HEK293 (cell line): ENCODE results near the gene RHCG.
A peak's percentile ranks its signal among the peaks of the same experiment; 100 is the strongest.

Experiments
- CTCF ChIA-PET: fragments of 350-600 bp; formaldehyde crosslinking; extraction: SDS; loops from one replicate; lab custom pipeline; 2021; ENCODE audit warnings: antibody characterized with exemption; lab: Yijun Ruan, JAX
- POLR2A ChIA-PET: fragments of 300-600 bp; formaldehyde crosslinking; extraction: SDS; loops from one replicate; lab custom pipeline; 2020; ENCODE audit warnings: antibody characterized with exemption, inconsistent platforms; lab: Yijun Ruan, JAX
- H3K27ac ChIP-seq: fragments of 200-500 bp; sonication (Bioruptor generic); 2 replicates; pipeline ENCODE4 v1.5.1; 2014; ENCODE audit warnings: low read depth, low read length, control low read depth, inconsistent platforms; ENCODE audit errors: extremely low read depth
- H3K36me3 ChIP-seq, 2 experiments: fragments of 200-500 bp in 1 of 2; sonication (Bioruptor generic) in 1 of 2; 1 replicate in 1 of 2; 2 replicates in 1 of 2; pipeline ENCODE4 v1.5.1; 2014 to 2017; ENCODE audit warnings: inconsistent platforms in 2 of 2, low read length in 2 of 2; ENCODE audit not compliant: control insufficient read depth in 2 of 2, insufficient read depth in 1 of 2
- H3K4me1 ChIP-seq: fragments of 200-500 bp; sonication (Bioruptor generic); 2 replicates; pipeline ENCODE4 v1.5.1; 2014; ENCODE audit warnings: mild to moderate bottlenecking, low read length, inconsistent platforms; ENCODE audit not compliant: control insufficient read depth, insufficient read depth
- H3K4me3 ChIP-seq: 2 replicates; pipeline ENCODE4 v1.5.1; 2011; ENCODE audit warnings: low read depth, mild to moderate bottlenecking, control low read depth, low read length, moderate library complexity
- H3K9me3 ChIP-seq: fragments of 200-500 bp; sonication (Bioruptor generic); 2 replicates; pipeline ENCODE4 v1.5.1; 2014; ENCODE audit warnings: low read depth, low read length, inconsistent platforms; ENCODE audit not compliant: control insufficient read depth, insufficient read depth
- EGR2 ChIP-seq: fragments of 450-650 bp; formaldehyde crosslinking; IDR thresholded peaks from 2 replicates; pipeline ENCODE4 v1.5.1; 2016; ENCODE audit warnings: low read depth, missing biosample characterization, missing genetic modification characterization
- GLIS2 ChIP-seq: fragments of 450-650 bp; formaldehyde crosslinking; IDR thresholded peaks from 2 replicates; pipeline ENCODE4 v1.5.1; 2016; ENCODE audit warnings: missing biosample characterization, missing genetic modification characterization
- PATZ1 ChIP-seq: fragments of 450-650 bp; formaldehyde crosslinking; IDR thresholded peaks from 2 replicates; pipeline ENCODE4 v1.5.1; 2016; ENCODE audit warnings: missing biosample characterization, missing genetic modification characterization
- REPIN1 ChIP-seq: fragments of 450-650 bp; formaldehyde crosslinking; IDR thresholded peaks from 2 replicates; pipeline ENCODE4 v1.5.1; 2017; ENCODE audit warnings: missing biosample characterization, missing genetic modification characterization, low read depth
- ZBTB7A ChIP-seq: fragments of 450-650 bp; formaldehyde crosslinking; IDR thresholded peaks from 2 replicates; pipeline ENCODE4 v1.5.1; 2016; ENCODE audit warnings: low read depth, missing biosample characterization, missing genetic modification characterization
- ZFHX2 ChIP-seq: fragments of 450-650 bp; formaldehyde crosslinking; conservative IDR thresholded peaks from 2 replicates; pipeline ENCODE4 v1.5.1; 2016; ENCODE audit warnings: missing biosample characterization, missing genetic modification characterization
- ZNF202 ChIP-seq: fragments of 450-650 bp; formaldehyde crosslinking; IDR thresholded peaks from 2 replicates; pipeline ENCODE4 v1.5.1; 2016; ENCODE audit warnings: missing biosample characterization, missing genetic modification characterization, borderline replicate concordance
- ZNF239 ChIP-seq: fragments of 450-650 bp; formaldehyde crosslinking; IDR thresholded peaks from 2 replicates; pipeline ENCODE4 v1.5.1; 2016; ENCODE audit warnings: missing biosample characterization, missing genetic modification characterization
- ZNF394 ChIP-seq: fragments of 450-650 bp; formaldehyde crosslinking; IDR thresholded peaks from 2 replicates; pipeline ENCODE4 v1.5.1; 2016; ENCODE audit warnings: missing biosample characterization, missing genetic modification characterization, mild to moderate bottlenecking, moderate library complexity, borderline replicate concordance
- ZNF473 ChIP-seq: fragments of 450-650 bp; formaldehyde crosslinking; IDR thresholded peaks from 2 replicates; pipeline ENCODE4 v1.5.1; 2017; ENCODE audit warnings: missing biosample characterization, missing genetic modification characterization
- ZNF558 ChIP-seq: fragments of 450-650 bp; formaldehyde crosslinking; IDR thresholded peaks from 2 replicates; pipeline ENCODE4 v1.5.1; 2016; ENCODE audit warnings: missing biosample characterization, missing genetic modification characterization
- ZNF629 ChIP-seq: fragments of 450-650 bp; formaldehyde crosslinking; IDR thresholded peaks from 2 replicates; pipeline ENCODE4 v1.5.1; 2017; ENCODE audit warnings: missing biosample characterization, missing genetic modification characterization
- ZNF670 ChIP-seq: fragments of 450-650 bp; formaldehyde crosslinking; IDR thresholded peaks from 2 replicates; pipeline ENCODE4 v1.5.1; 2016; ENCODE audit warnings: missing biosample characterization, missing genetic modification characterization, low read depth
- ZNF830 ChIP-seq: fragments of 450-650 bp; IDR thresholded peaks from 2 replicates; pipeline ENCODE4 v1.5.0; 2018; ENCODE audit warnings: missing biosample characterization, missing genetic modification characterization, low read depth, mild to moderate bottlenecking, moderate library complexity
- ZNF843 ChIP-seq: fragments of 450-650 bp; formaldehyde crosslinking; IDR thresholded peaks from 2 replicates; pipeline ENCODE4 v1.5.1; 2016; ENCODE audit warnings: missing biosample characterization, missing genetic modification characterization
- TF ChIP-seq, protein P1 (sequence below): fragments of 450-650 bp; formaldehyde crosslinking; IDR thresholded peaks from 2 replicates; pipeline ENCODE4 v1.5.1; 2016; ENCODE audit warnings: missing biosample characterization, missing genetic modification characterization

RHCG gene

GRCh38 chr15:89492111-89492641 lies 4.2 kb downstream of the RHCG start (continued):
- TF ChIP-seq PATZ1 (tag by site-specific recombination) (peak; percentile 59), ZNF558 (tag by site-specific recombination) (no peak), ZNF394 (tag by site-specific recombination) (no peak), REPIN1 (tag by site-specific recombination) (no peak), ZNF830 (tag by site-specific recombination) (no peak), GLIS2 (peak; percentile 30; the same call in 1 of the 2 replicates), ZBTB7A (tag by site-specific recombination) (no peak), ZNF843 (tag by site-specific recombination) (no peak), ZNF670 (tag by site-specific recombination) (no peak), ZNF202 (tag by site-specific recombination) (no peak)
- TF ChIP-seq, protein P1, sequence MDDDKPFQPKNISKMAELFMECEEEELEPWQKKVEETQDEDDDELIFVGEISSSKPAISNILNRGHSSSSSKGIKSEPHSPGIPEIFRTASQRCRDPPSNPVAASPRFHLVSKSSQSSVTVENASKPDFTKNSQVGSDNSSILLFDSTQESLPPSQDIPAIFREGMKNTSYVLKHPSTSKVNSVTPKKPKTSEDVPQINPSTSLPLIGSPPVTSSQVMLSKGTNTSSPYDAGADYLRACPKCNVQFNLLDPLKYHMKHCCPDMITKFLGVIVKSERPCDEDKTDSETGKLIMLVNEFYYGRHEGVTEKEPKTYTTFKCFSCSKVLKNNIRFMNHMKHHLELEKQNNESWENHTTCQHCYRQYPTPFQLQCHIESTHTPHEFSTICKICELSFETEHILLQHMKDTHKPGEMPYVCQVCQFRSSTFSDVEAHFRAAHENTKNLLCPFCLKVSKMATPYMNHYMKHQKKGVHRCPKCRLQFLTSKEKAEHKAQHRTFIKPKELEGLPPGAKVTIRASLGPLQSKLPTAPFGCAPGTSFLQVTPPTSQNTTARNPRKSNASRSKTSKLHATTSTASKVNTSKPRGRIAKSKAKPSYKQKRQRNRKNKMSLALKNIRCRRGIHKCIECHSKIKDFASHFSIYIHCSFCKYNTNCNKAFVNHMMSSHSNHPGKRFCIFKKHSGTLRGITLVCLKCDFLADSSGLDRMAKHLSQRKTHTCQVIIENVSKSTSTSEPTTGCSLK (tag by site-specific recombination): no peak
- TF ChIP-seq, all 188 proteins: peak for 3

DNA sequence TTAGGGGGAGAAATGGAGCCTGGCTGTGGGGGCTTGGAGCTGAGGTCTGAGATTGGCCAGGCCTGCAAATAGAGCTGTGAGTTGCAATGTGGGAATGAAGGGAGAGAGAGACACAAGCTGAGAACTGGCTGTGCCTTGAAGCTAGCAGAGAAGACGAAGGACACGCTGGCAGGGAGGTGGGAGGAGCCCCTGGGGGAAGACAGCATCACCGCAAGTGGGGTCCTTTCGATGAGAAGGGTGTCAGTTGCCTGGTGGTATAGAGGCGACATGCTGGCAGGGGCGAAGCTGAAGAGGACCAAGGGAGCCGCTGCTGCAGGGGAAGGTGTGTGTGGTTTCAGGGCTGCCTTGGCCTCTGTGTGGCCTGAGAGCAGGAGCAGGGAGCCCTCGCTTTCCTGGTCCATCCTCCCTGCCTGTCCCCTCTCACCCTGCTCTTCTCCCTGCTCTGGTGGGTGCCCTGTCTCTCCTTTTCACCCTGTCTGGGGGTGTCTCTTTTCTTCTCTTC lies 5.5 kb downstream of the RHCG start:
- no peak overlapping the region for H3K27ac ChIP-seq
- CTCF ChIA-PET: interaction anchor here (0.7 to 3.9 kb wide), 11 partner anchors 7 to 284 kb away, joined by 3 to 28 read pairs (median 3); no protein-coding TSS in a partner anchor
- TF ChIP-seq ZNF239 (tag by site-specific recombination) (no peak), ZFHX2 (tag by site-specific recombination) (0 out of 2 replicates have a peak, but pooled peaks have one; percentile 2)
- no peak overlapping the region for H3K4me3 ChIP-seq
- no peaks in the 10 kb centered on the region for H3K4me1 ChIP-seq
- POLR2A ChIA-PET: interaction anchor here (1.6 kb wide), 1 partner anchor 84 kb away, joined by 3 read pairs; the partner anchor contains the start of gene TICRR
- no peaks in the 10 kb centered on the region for H3K9me3 ChIP-seq
- no peaks in the 10 kb centered on the region for H3K36me3 ChIP-seq

- H3K4me3 ChIP-seq: no peak overlapping the region
- H3K4me1 ChIP-seq: no peaks in the 10 kb centered on the region
- no peak overlapping the region for H3K27ac ChIP-seq
- peak; percentile 90 for TF ChIP-seq EGR2 (tag by site-specific recombination)
- no peak for TF ChIP-seq ZNF473 (tag by site-specific recombination)
- TF ChIP-seq ZFHX2 (tag by site-specific recombination): peak; percentile 89
- no peak for TF ChIP-seq ZNF629 (tag by site-specific recombination)
- no peaks in the 10 kb centered on the region for H3K9me3 ChIP-seq
- no peaks in the 10 kb centered on the region for H3K36me3 ChIP-seq
- ChIA-PET POLR2A (interaction anchor here (1.6 kb wide), 1 partner anchor 85 kb away, joined by 3 read pairs; the partner anchor contains the start of gene TICRR), CTCF (interaction anchor here (0.6 to 3.9 kb wide), 9 partner anchors 10 to 284 kb away, joined by 3 to 23 read pairs (median 3); no protein-coding TSS in a partner anchor)
Measured at GRCh38 chr15:89490081-89490813, 6.1 kb downstream of the RHCG start.
